Lower leg skin (tissue), 3 donors: ENCODE results near the gene PHB1.

Experiments used
- CTCF ChIP-seq, 3 donors: fragments of 450-650 bp; IDR thresholded peaks; one replicate each; pipeline ENCODE4 v1.5.1; 2016; ENCODE audit warnings: antibody characterized with exemption in 3 of 3, mild to moderate bottlenecking in 3 of 3, moderate library complexity in 2 of 3
- POLR2A ChIP-seq, 2 donors: fragments of 450-650 bp; IDR thresholded peaks; one replicate each; pipeline ENCODE4 v1.6.1; 2016 to 2017; ENCODE audit warnings: antibody characterized with exemption in 2 of 2, mild to moderate bottlenecking in 1 of 2, moderate library complexity in 1 of 2

- TF ChIP-seq CTCF (IDR thresholded peaks at IDR 0.05), result no peak
- no peak for TF ChIP-seq POLR2A (IDR thresholded peaks at IDR 0.05)
These were observed 39.1 kb downstream of the PHB1 start for GRCh38 chr17:49375544-49375943.
